GM19324 (cell line): Measurements from ENCODE around the gene LPCAT2.
"Not testable (repeated sequence)": the region's sequence is repeated elsewhere in the genome, so short reads cannot be mapped to it uniquely, and the experiment has no call there.

Experiments
- ATAC-seq: cut with Tn5 transposase; IDR thresholded peaks from one replicate; pipeline ENCODE4 v1.9.1; 2021; ENCODE audit warnings: mild to moderate bottlenecking, moderate library complexity; ENCODE audit not compliant: unreplicated experiment, low FRiP score

Gene LPCAT2

DNA sequence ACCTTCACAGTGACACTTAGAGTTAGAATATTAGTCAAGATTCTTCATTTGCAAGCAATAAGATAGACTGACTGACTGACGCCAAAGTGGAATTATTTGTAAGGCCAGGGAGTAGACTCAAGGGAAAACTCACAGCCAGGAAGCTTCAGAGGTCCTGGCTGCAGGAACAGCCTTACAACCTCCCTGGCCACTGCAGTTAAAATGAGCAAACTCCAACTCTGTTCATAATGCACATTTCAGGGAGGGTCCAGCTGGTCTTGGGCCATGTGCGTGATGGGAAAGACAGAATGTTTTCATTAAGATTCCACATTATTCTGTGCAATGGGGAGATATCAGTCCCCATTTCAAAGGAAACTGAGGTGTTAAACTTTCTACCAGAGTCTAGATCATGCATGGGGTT lies 67.5 kb downstream of the LPCAT2 start:
- no peak for ATAC-seq

DNA sequence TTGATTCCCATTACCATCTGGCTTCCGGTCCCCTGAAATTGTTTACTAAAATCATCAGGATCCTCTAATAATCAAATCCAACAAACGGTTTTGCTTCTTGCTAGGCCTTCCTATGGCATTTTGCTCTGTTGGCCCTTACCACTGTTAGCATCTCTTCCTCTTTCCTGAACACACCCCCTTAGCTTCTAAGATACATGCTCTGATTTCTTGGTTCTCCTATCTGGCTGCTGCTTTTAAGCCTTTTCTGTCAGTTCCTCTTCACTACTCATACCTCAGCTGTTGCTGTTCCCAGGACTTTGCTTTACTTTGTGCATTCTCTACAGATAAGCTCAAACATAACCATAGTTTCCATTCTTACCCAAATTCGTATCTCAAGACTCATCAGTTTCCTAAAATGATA lies 69.0 kb downstream of the LPCAT2 start:
- no peak for ATAC-seq

DNA sequence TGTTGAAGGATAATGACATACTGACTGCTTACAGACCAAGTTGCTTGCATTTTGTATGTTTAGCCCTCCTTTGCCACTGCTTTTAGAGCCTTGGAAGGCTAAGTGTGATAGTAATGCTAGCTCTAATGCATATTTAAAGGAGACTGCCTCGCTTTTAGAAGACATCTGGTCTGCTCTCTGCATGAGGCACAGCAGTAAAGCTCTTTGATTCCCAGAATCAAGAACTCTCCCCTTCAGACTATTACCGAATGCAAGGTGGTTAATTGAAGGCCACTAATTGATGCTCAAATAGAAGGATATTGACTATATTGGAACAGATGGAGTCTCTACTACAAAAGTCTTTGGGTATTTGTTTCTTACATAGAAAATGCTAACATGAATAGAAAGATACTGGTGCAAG lies 76.8 kb downstream of the LPCAT2 start:
- ATAC-seq, result no peak

DNA sequence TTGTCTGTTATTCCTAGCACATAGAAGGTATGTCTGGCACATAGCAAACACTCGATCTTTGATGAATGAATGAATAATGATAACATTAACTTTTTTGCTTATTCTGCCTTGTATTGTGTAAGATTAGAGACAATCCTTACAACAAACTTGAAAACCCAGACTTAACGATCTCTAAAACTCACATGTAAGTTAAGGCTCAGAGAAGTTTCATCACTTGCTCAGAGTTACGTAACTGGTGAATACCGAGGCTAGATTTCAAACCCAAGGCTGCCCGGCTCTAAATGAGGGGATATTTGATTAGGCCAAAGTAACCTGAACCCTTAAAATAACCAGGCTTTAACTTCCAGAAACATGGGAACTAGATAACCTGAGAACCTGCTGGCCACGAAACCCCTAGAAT lies 79.9 kb downstream of the LPCAT2 start:
- no peak for ATAC-seq

DNA sequence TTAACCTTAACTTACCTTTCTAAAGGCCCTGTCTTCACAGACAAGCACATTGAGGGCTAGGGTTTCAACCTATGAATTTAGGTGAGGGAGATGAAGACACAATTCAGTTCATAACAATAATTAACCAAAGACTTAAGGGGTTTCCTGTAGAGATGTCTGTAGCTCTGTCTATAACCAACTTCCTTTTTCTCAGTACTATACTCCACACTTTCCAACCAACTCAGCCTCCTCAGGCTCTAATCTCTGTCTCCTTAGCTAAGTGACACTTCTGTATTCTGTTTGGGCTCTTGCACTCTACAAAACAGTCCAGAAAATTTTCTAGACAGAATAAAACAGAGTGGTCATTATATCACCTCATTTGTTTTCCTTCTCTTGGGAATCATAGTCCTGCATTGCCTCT lies 83.4 kb downstream of the LPCAT2 start:
- ATAC-seq, result no peak

DNA sequence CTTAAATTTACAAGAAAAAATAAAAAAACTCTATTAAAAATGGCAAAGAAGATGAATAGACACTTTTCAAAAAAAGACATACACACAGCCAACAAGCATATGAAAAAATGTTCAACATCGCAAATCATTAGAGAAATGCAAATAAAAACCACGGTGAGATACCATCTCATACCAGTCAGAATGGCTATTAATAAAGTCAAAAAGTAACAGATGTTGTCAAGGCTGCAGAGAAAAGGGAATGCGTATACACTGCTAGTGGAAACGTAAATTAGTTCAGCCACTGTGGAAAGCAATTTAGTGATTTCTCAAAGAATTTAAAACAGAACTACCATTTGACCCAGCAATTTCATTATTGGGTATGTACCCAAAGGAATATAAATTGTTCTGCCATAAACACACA lies 89.1 kb downstream of the LPCAT2 start:
- no peak for ATAC-seq

DNA sequence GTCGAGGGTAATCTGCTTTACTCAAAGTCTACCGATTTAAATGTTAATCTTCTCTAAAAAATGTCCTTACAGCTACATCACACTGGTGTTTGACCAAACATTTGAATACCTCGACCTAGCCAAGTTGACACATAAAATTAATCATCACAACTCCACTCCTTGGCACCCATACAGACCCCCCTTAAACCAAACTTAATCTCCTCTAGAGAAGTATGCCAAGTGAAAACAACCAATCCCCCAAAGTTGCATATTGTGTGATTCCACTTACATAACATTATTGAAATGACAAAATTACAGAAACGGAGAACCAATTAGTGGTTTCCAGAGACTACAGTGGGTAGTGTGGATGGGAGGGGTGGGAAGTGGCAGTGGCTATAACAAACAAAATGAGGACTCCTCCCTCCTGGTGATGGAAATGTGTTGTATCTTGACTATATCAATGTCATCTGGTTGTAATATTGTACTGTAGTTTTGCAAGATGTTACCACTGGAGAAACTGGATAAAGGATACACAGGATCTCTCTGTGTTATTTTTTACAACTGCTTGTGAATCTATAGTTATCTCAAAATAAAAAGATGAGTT lies 97.0 kb downstream of the LPCAT2 start:
- ATAC-seq, result no peak

DNA sequence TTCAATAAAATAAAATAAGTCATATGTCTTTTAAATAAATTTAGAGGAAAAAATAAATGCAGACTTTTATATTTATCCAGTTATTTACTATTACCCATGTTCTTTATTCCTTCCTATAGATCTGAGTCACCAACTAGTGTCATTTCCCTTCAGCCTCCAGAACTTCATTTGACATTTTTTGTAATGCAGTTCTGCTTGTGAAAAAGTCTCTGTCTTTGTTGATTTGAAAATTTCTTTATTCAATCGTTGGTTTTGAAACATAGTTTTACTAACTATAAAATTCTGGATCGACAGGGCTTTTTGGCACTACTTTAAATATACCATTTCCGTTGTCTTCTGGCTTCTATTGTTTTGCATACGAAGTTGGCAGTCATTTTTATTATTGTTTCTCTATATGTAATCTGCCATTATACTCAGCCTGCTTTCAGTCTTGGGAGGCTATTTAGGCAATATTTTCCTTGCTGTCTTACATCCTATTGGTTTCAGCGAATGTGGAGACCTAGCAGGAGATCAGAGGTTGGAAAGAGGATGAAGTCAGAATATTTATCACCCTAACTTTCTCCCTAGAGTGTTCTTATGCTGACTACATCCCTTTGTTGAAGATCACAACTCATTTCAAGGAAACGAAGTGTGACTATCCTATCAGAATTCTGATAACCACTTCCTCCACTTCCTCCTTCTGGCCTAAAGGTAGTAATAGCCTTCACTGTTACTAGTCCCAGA lies 104.9 kb downstream of the LPCAT2 start:
- ATAC-seq, result no peak

DNA sequence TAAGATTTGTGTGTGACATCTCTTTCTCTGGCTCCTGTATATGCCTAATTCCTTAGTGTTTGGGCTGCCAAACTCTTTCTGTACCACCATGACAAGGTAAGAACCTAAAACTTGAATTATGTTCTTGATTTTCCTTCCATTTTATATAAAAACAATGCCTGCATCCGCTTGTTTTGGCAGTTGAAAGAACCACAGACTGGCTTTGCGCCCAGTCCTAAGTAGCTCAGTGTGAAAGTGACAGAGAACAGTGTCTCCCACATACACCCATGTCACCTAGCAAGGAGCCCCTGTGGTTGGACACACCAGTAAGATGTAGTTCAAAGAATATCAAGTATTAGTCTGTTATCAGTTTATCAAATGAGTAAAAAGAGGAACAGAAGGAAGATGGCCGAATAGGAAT lies 106.2 kb downstream of the LPCAT2 start:
- ATAC-seq, result no peak

DNA sequence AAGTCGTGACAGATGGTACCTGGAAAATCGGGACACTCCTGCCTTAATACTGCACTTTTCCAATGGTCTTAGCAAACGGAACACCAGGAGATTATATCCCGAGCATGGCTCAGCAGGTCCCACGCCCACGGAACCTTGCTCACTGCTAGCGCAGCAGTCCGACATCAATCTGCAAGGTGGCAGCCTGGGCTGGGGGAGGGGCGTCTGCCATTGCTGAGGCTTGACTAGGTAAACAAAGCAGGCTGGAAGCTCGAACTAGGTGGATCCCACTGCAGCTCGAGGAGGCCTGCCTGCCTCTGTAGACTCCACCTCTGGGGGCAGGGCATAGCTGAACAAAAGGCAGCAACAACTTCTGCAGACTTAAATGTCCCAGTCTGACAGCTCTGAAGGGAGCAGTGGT lies 106.8 kb downstream of the LPCAT2 start:
- ATAC-seq, result not testable (repeated sequence)

DNA sequence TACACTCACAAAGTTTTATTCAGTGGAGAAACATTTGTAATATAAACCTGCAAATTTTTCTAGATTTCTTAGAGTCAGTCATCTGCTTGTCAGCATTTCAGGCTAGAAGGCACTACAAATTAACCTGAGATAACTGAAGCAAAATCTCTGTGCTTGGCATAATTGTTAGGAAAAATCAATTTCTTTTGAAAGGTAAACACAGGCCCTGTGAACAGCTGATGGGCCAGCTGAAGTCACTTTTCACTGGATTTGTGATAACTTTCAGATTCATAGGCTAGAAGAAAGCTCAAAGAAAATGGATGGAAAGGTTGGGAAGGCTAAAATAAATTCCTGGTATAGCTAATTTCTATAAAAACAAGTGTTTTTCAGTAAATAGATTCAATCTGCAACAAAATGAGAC lies 112.9 kb downstream of the LPCAT2 start:
- ATAC-seq, result no peak

DNA sequence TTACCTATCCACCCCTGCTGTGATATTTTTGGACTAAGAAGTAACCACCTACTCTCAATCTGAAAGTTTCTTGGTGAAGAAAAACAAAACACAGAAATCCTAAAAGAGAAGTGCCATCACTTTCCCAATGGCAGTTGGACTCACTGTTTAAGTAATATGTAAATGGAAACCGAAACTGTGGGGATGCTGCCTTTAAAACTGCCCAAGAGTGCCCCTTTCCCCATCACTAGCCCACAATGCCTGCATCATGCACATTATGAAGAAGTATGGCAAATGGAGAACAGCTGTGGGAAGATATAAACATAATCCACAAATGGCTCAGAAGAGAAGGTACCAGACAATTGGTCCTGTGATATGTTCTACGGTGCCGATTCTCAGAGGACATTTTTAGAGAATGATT lies 113.4 kb downstream of the LPCAT2 start:
- no peak for ATAC-seq

DNA sequence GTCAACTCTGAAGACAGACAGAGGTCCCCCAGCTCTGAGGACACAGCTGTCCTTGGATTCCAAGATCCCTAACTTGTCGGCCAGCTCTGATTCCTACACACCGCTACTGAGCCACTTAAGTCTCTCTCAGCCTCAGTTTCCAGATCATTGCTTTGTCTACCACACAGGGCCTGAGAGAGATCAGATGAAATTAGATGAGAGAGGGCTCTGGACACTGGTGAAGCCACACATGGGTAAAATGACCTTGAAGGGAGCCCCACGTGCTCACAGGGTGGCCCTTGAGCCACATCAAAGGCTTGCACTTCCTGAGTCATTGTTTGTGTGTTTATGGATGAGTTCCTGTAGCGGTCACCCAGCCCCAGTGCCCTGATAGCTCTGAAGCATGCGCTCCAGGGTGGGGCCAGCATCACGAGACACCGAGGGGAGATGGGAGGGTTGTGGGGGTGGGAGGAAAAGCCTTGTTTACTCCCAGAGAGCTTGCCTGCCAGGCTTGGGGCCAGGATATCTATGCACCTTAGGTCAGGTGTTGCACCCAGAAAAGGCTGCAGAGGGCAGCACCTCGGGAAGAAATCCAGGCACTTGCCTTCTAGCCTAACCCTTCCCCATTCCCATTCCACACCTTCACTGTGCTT lies 114.2 kb downstream of the LPCAT2 start:
- ATAC-seq, result no peak

DNA sequence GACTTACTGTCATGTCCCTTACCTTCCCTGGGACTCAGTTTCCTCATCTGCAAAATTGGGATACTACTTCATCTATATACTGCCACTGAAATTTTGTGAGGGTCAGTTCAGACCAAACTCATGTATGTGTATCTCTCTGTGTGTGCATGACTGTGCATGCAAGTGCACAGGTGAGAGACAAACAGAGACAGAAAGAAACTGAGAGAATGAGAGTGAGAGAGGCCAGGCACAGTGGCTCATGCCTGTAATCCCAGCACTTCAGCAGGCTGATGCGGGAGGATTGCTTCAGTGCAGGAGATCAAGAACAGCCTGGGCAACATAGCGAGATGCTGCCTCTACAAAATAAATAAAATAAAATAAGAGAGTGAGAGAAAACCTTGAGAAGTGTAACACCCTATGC lies 114.8 kb downstream of the LPCAT2 start:
- no peak for ATAC-seq

DNA sequence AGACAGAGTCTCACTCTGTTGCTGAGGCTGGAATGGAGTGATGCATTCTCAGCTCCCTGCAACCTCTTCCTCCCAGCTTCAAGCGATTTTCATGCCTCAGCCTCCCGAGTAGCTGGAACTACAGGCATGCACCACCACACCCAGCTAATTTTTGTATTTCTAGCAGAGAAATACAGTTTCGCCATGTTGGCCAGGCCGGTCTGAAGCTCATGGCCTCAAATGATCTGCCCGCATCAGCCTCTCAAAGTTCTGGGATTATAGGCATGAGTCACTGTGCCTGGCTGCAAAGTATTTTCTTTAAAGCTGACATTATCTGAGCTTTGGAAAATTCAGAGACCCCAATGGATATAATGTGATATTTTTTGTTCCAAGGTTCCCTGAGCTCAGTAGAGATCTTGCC lies 115.8 kb downstream of the LPCAT2 start:
- no peak for ATAC-seq

DNA sequence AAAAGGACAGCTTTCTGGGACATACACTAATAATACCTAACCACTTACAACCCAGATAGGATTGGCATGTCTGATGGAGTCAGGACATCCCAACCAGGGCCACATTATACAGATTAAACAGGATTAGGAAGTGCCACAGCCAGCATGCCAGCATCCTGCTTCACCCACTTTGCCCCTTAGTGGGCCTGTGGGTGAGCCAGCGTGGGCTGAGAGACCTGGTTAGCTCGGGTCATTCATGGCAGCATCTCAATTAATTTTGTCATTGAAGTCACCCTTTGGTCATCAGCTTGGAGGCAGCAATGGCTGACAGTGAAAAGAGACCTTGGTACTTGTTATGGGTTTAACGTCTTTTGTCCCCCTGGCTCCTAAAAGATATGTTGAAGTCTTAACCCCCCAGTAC lies 117.0 kb downstream of the LPCAT2 start:
- ATAC-seq, result no peak

DNA sequence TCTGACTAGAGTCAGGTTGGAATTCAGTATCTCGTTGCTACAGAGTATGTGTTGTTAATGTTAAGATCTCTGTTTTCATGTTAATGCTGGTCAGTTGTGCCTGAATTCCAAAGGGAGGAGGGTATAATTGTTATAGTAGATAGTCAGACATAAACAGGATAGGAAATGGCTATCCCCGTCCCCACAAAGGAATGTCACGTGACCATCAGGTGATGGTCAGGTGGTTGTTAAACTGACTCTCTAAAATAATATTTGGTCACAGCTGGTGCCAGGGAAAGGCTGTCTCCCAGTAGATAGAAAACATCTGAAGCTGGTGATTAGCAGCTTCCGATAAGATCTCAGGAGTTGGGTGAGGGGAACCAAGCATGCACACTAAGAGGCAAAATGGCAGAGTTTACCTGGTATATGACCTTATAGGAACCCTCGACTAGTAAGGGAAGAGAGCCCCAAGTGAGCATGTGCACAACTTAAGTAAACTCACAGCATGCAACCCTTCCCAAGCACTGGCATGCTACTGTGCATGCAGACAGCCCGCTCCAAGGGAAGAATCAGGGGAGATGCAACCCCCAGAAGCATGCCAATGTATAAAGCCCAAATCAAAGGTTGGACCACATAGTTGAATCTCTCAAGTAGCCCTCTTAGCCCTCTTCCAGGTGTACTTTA lies 119.6 kb downstream of the LPCAT2 start:
- ATAC-seq, result no peak

DNA sequence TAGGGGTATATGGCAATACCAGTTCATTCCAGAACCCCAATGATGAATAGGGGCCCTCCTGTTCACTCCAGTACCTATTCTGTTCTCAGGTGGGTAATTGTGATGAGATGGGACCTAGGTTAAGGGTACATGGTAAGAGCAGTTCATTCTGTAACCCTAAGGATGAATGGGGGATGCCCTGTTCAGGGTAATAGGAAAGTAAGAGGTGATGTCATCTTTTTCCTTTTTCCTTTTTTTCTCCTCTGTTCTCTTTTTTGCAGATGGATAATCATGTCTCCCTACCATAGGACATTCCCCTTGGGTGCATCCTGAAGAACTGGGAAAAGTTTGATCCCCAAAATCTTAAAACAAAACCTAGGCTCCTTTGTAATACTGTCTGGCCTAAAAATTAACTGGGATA lies 121.9 kb downstream of the LPCAT2 start:
- no peak for ATAC-seq

DNA sequence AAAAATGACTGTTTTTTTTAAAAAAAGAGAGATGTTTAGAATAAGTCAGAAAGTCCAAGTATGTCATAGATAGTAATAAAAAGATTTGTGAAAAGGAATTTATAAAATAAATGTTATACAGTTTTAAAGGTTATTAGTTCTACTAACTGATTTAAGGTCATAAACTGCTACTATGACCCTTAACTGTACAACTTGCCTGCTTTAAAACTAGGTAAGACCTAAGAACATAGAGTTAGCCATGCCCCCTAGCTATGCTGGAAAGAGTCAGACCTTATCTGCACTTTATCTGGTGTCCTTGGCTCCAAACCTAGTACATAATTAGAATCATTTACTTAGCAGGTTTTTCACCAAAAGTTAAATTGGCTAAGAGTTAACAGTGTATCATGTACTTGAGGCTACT lies 123.4 kb downstream of the LPCAT2 start:
- ATAC-seq, result no peak

DNA sequence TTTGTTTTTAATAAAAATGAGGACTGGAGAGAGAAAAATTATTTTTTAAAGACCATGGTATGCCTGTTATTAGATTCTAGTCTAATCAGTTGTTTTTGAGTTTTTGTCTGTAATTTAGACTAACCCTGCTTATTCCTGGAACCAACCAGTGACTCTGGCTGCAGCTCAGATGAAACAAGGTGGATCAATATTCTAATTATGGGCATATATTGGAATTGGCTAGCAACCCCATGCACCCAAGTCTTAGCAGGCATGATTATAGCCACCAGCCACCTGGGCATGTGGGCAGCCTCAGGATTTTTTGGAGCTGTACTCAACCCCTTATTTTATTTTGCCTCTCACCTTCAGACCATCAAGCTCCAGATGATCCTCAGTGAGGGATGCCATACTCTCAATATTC lies 125.3 kb downstream of the LPCAT2 start:
- ATAC-seq, result no peak
